Endothelial cell of umbilical vein (primary cell): Measurements from ENCODE around the gene DDX10.

Source experiments
- CTCF ChIP-seq, 2 donors: IDR thresholded peaks; 1 replicate in 1 of 2; 2 replicates in 1 of 2; pipeline ENCODE4 v1.5.1; 2011; ENCODE audit warnings: low read length in 2 of 2, mild to moderate bottlenecking in 2 of 2, moderate library complexity in 2 of 2, control low read depth in 1 of 2, inconsistent platforms in 1 of 2, low read depth in 1 of 2; ENCODE audit not compliant: insufficient read depth in 1 of 2; ENCODE audit errors: extremely low read depth in 1 of 2
- JUN ChIP-seq: IDR thresholded peaks from 2 replicates; pipeline ENCODE4 v1.6.1; 2011; ENCODE audit warnings: borderline replicate concordance, low read depth; ENCODE audit not compliant: insufficient read length, insufficient read depth
- MAX ChIP-seq: IDR thresholded peaks from 2 replicates; pipeline ENCODE4 v1.6.1; 2011; ENCODE audit not compliant: insufficient read depth, insufficient read length
- POLR2A ChIP-seq: IDR thresholded peaks from 2 replicates; pipeline ENCODE4 v1.6.1; 2012; ENCODE audit warnings: low read depth, mild to moderate bottlenecking, control low read depth, low read length

GRCh38 chr11:108786281-108786990, 121.6 kb downstream of the DDX10 start:
- no peak for TF ChIP-seq CTCF (IDR thresholded peaks at IDR 0.05; ENCODE audit: extremely low read depth in 1 of 2, insufficient read depth in 1 of 2, low read depth in 1 of 2, low read length in 2 of 2)
- no peak for TF ChIP-seq MAX
- no peak for TF ChIP-seq JUN
- TF ChIP-seq POLR2A: no peak
